K562 (cell line): ENCODE data around the gene ERN1. TPM values are rescaled to one million over a fixed set of nuclear protein-coding genes. Genes with fewer than 3 reads are reported as not detected.

Source experiments
- ATAC-seq: fragments of 200-7000 bp; cut with Tn5 transposase; 3 replicates; pipeline ENCODE4 v1.9.1; 2020; ENCODE audit warnings: moderate library complexity
- BruUV-seq: library from RNA; stranded (reverse); fragments of 400-500 nt; replicated peaks from 2 replicates; lab custom pipeline; 2021; lab: Mats Ljungman, UMichigan
- CTCF ChIA-PET: fragments of 300-600 bp; formaldehyde crosslinking; extraction: SDS; loops from one replicate; lab custom pipeline; 2021; ENCODE audit warnings: low intra/inter-chr PET ratio; lab: Yijun Ruan, JAX
- POLR2A ChIA-PET: fragments of 300-600, 350-650 bp; sonication (Branson Sonifier 250); formaldehyde crosslinking; extraction: SDS; loops from one replicate; lab custom pipeline; 2021; ENCODE audit warnings: antibody characterized with exemption, inconsistent platforms; lab: Yijun Ruan, JAX
- DNase-seq, 4 experiments: peaks; one replicate each; pipeline versions ENCODE4 v3.0.0 to v3.0.0-alpha.2; 2011 to 2018; ENCODE audit warnings: low spot score in 3 of 4, mixed read lengths in 3 of 4; ENCODE audit errors: extremely low read depth in 1 of 4
- FAIRE-seq: peaks from 2 replicates; lab custom pipeline; 2011; peaks lifted over from hg19 to GRCh38; lab: Jason Lieb, UNC
- H2AFZ ChIP-seq: 2 replicates; pipeline ENCODE4 v1.6.0; 2011; ENCODE audit warnings: low read depth, low read length, control low read depth, inconsistent platforms
- H3K27ac ChIP-seq: fragments of 200-600 bp; 3 replicates; pipeline ENCODE4 v1.8.0; 2011; ENCODE audit warnings: low read depth, mild to moderate bottlenecking, control low read depth, inconsistent platforms, low read length, moderate library complexity, mixed read lengths; ENCODE audit errors: extremely low read depth
- H3K27me3 ChIP-seq, 2 experiments: fragments of 300-600 bp in 1 of 2; 2 replicates in 1 of 2; 3 replicates in 1 of 2; pipeline versions ENCODE4 v1.6.0 to v1.8.0; 2011; ENCODE audit warnings: inconsistent platforms in 2 of 2, low read length in 2 of 2, mild to moderate bottlenecking in 1 of 2, mixed read lengths in 1 of 2, moderate library complexity in 1 of 2; ENCODE audit not compliant: control insufficient read depth in 2 of 2, insufficient read depth in 2 of 2
- H3K36me3 ChIP-seq: fragments of 300-600 bp; 3 replicates; pipeline ENCODE4 v1.8.0; 2011; ENCODE audit warnings: mild to moderate bottlenecking, low read length, inconsistent platforms; ENCODE audit not compliant: control insufficient read depth, insufficient read depth
- H3K4me1 ChIP-seq, 2 experiments: fragments of 200-600 bp in 1 of 2; replicated peaks in 1 of 2; 2 replicates in 1 of 2; 3 replicates in 1 of 2; pipeline versions ENCODE4 v1.5.1 to v1.8.0; 2011; ENCODE audit warnings: inconsistent platforms in 2 of 2, low read length in 2 of 2, mild to moderate bottlenecking in 1 of 2, mixed read lengths in 1 of 2, moderate library complexity in 1 of 2; ENCODE audit not compliant: control insufficient read depth in 2 of 2, insufficient read depth in 2 of 2
- H3K4me2 ChIP-seq: 2 replicates; pipeline ENCODE4 v1.6.1; 2011; ENCODE audit warnings: low read length, control low read depth, inconsistent platforms, mixed read lengths; ENCODE audit not compliant: insufficient read depth
- H3K4me3 ChIP-seq: fragments of 200-600 bp; sonication (generic), shearing (Covaris generic); 2 replicates; pipeline ENCODE4 v1.5.1; 2016; ENCODE audit warnings: control low read depth, inconsistent platforms
- H3K79me2 ChIP-seq: fragments of 200-600 bp; 3 replicates; pipeline ENCODE4 v1.8.0; 2011; ENCODE audit warnings: low read length, inconsistent platforms; ENCODE audit not compliant: control insufficient read depth, insufficient read depth
- H3K9ac ChIP-seq, 2 experiments: 2 replicates each; pipeline versions ENCODE4 v1.6.0 to v1.6.1; 2011; ENCODE audit warnings: low read depth in 2 of 2, low read length in 2 of 2, control low read depth in 1 of 2, inconsistent platforms in 1 of 2, mild to moderate bottlenecking in 1 of 2, mixed read lengths in 1 of 2; ENCODE audit not compliant: insufficient read depth in 1 of 2
- H3K9me1 ChIP-seq: one replicate; pipeline ENCODE4 v1.6.0; 2011; ENCODE audit warnings: inconsistent platforms, mild to moderate bottlenecking, low read length, moderate library complexity; ENCODE audit not compliant: control insufficient read depth, insufficient read depth
- H3K9me3 ChIP-seq: replicated peaks from 2 replicates; pipeline ENCODE4 v1.5.1; 2011; ENCODE audit warnings: low read depth, low read length, inconsistent platforms; ENCODE audit not compliant: control insufficient read depth, insufficient read depth
- H4K20me1 ChIP-seq: replicated peaks from 2 replicates; pipeline ENCODE4 v1.6.1; 2011; ENCODE audit warnings: low read length, inconsistent platforms, mixed read lengths; ENCODE audit not compliant: control insufficient read depth, insufficient read depth
- BCOR ChIP-seq: fragments of 450-650 bp; IDR thresholded peaks from 2 replicates; pipeline ENCODE4 v1.6.1; 2016
- BRCA1 ChIP-seq, 2 experiments: fragments of 450-650 bp in 1 of 2; sonication (generic) in 1 of 2; formaldehyde crosslinking in 1 of 2; IDR thresholded peaks; 2 replicates each; pipeline versions ENCODE4 v1.5.0 to v1.6.1; 2017 to 2020; ENCODE audit warnings: mild to moderate bottlenecking in 1 of 2, missing genetic modification reagents in 1 of 2
- EGR1 ChIP-seq: fragments of 450-650 bp; conservative IDR thresholded peaks from 2 replicates; pipeline ENCODE4 v1.6.1; 2017; ENCODE audit warnings: mild to moderate bottlenecking
- GATAD2A ChIP-seq: fragments of 450-650 bp; IDR thresholded peaks from 2 replicates; pipeline ENCODE4 v1.6.1; 2017
- HDAC1 ChIP-seq, 2 experiments: fragments of 450-650 bp; IDR thresholded peaks; 2 replicates each; pipeline ENCODE4 v1.6.1; 2016 to 2017; ENCODE audit warnings: inconsistent platforms in 1 of 2, mild to moderate bottlenecking in 1 of 2, moderate library complexity in 1 of 2
- KDM4B ChIP-seq, 2 experiments: fragments of 450-650 bp in 1 of 2; sonication (generic) in 1 of 2; IDR thresholded peaks; 2 replicates each; pipeline ENCODE4 v1.6.1; 2016 to 2017; ENCODE audit warnings: borderline replicate concordance in 2 of 2, antibody characterized with exemption in 1 of 2, low read depth in 1 of 2, mild to moderate bottlenecking in 1 of 2
- POLR2G ChIP-seq: fragments of 200-400 bp; formaldehyde crosslinking; IDR thresholded peaks from 2 replicates; pipeline ENCODE4 v1.6.1; 2017; ENCODE audit warnings: low read depth, mild to moderate bottlenecking, antibody characterized with exemption, low read length, moderate library complexity
- SMAD3 ChIP-seq: fragments of 450-650 bp; formaldehyde crosslinking; conservative IDR thresholded peaks from 2 replicates; pipeline ENCODE4 v1.4.0; 2020; ENCODE audit warnings: mild to moderate bottlenecking
- XRCC5 ChIP-seq: fragments of 200-400 bp; formaldehyde crosslinking; IDR thresholded peaks from 2 replicates; pipeline ENCODE4 v1.6.1; 2017; ENCODE audit warnings: low read depth, mild to moderate bottlenecking, low read length
- ZBTB1 ChIP-seq: sonication (generic); formaldehyde crosslinking; IDR thresholded peaks from 2 replicates; pipeline ENCODE4 v1.8.1; 2023; ENCODE audit warnings: missing genetic modification reagents, low read depth, mild to moderate bottlenecking, borderline replicate concordance
- ZNF24 ChIP-seq: fragments of 450-650 bp; IDR thresholded peaks from 2 replicates; pipeline ENCODE4 v1.6.1; 2016
- WGBS: fragments of 100-300 bp; shearing (Covaris generic); methylation state at CpG from one replicate; pipeline ENCODE4 v1.1.6; 2016; ENCODE audit warnings: low coverage, mixed read lengths; ENCODE audit not compliant: insufficient coverage; ENCODE audit errors: missing lambda C conversion rate; 5-methylcytosine and 5-hydroxymethylcytosine counted together
- in situ Hi-C: fragments of 300-500 bp; cut with MboI; formaldehyde crosslinking; loops from 4 replicates; pipeline ENCODE4 v1.15.0; 2018; ENCODE audit warnings: inconsistent platforms, mixed read lengths
- intact Hi-C: fragments of 100-400 bp; cut with micrococcal nuclease; formaldehyde crosslinking; loops from 2 replicates; pipeline ENCODE4 v1.14.2; 2022
- polyA plus RNA-seq, 8 experiments: library from polyadenylated mRNA; depleted of rRNA in 4 of 8; stranded (reverse) in 5 of 8; unstranded in 3 of 8; fragments of >200 nt; fragmentation: Nextera tagmentation in 2 of 8; fragmentation: Illumina TruSeq in 1 of 8; extraction: Ambion mirVana in 2 of 8; extraction: Trizol in 1 of 8; gene quantifications; 2 replicates each; pipeline versions ENCODE4 v1.2.1 to v1.2.3, GENCODE V29; 2011 to 2014; ENCODE audit warnings: inconsistent platforms in 1 of 8, missing spikeins in 1 of 8
- total RNA-seq, 7 experiments: library from RNA; depleted of rRNA in 6 of 7; stranded (reverse); fragments of >200 nt in 6 of 7; fragmentation: Illumina TruSeq in 2 of 7; extraction: Trizol in 2 of 7; gene quantifications; 2 replicates each; pipeline versions ENCODE4 v1.2.1 to v1.2.3, GENCODE V29; 2011 to 2021; ENCODE audit warnings: low replicate concordance in 1 of 7
- TF ChIP-seq, protein P1 (sequence below): fragments of 450-650 bp; formaldehyde crosslinking; IDR thresholded peaks from 2 replicates; pipeline ENCODE4 v1.4.0; 2022; ENCODE audit warnings: missing genetic modification characterization

Gene ERN1
- total and polyA plus RNA-seq, 9 of the 15 experiments (the other 6 are each of a cell fraction or from before 2014, with no cell fraction given), result 2.1 to 22.5 (median 7.3) TPM

- TF ChIP-seq GATAD2A (no peak), SMAD3 (CRISPR knock-in tag) (no peak), XRCC5 (no peak), KDM4B (IDR thresholded peaks at IDR 0.05; ENCODE audit: borderline replicate concordance in 2 of 2, low read depth in 1 of 2) (peak in 1 of 2 experiments; percentile 73; a peak in 1 of 4 replicates), HDAC1 (IDR thresholded peaks at IDR 0.05) (peak in 1 of 2 experiments; percentile 53; a peak in 1 of 4 replicates), BCOR (peak; percentile 63)
Measured at GRCh38 chr17:63999680-64000531, 130.0 kb downstream of the ERN1 start (continued).

DNA sequence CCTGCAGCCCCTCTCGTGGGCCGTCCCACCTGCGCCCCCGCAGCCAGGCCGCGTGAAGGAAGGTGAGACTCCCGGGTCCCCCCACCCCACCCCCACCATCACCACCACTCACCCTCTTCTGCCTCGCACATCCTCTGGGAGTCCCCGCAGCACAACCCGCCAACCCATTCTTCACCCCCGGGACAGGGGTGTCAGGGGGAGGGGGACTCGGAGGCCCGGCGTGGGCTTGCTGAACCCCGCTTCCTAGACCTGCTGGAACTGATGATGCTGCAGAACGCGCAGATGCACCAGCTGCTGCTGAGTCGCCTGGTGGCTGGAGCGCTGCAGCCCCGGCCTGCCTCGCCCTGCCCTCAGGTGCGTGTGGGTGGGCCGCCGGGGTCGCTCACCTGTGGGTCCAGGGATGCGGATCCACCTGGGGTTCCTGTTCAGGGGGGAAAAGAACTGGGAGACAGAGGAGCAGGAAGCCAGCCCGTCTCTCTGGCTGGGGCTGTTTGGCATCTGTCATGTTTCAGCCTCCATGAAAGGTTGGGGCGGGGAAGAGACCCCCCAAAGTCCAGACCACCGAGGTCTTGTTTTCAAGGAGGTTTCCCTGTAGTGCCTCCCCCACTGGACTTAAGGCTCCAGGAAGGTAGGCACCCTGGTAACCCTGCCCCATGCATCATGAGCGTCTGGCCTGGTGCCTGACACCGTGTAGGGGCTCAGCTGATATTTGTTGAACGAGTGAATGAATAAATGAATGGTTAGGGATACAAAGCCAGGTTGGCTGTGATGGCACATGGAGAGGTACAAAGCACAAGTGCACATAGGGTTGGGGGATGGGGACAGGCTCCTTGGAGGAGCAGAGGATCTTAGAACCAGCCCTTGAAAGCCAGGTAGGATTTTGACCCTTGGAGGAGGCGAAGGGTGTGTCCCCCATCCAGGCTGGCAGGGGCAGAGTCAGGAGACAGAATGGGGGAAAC is 130.9 kb downstream of the ERN1 start:
- Histone ChIP-seq H3K4me2 (peak overlapping the region; percentile 89; the same call in 1 of the 2 replicates), H3K9ac (peak overlapping the region in 1 of 2 experiments; percentile 92; a peak in 2 of 4 replicates), H4K20me1 (no peaks in the 10 kb centered on the region), H3K9me3 (no peaks in the 10 kb centered on the region), H3K27ac (no peak overlapping the region), H2AFZ (peak overlapping the region; percentile 99; the same call in 1 of the 2 replicates), H3K4me1 (peaks cover 5 to 54% of the 10 kb centered on the region in 2 experiments), H3K27me3 (no peaks in the 10 kb centered on the region; a peak in 1 of 5 replicates), H3K36me3 (peaks cover 16% of the 10 kb centered on the region; the same call in 2 of the 3 replicates), H3K9me1 (no peaks in the 10 kb centered on the region), H3K79me2 (no peaks in the 10 kb centered on the region), H3K4me3 (peak overlapping the region; percentile 52)
- FAIRE-seq, result peak; percentile 48
- no TSS peak for BruUV-seq
- in situ Hi-C loops (no loop called here), intact Hi-C loops (no loop called here)
- ATAC-seq, result no peak
- peak in 2 of 4 experiments; percentile 2 to 20 for DNase-seq
- 34% methylated on average over 19 of the region's 33 CpGs for WGBS
- CTCF ChIA-PET, result no interaction called here
- TF ChIP-seq ZNF24, result peak; percentile 58; the same call in 1 of the 2 replicates
- peak; percentile 43 for TF ChIP-seq POLR2G
- TF ChIP-seq, protein P1, sequence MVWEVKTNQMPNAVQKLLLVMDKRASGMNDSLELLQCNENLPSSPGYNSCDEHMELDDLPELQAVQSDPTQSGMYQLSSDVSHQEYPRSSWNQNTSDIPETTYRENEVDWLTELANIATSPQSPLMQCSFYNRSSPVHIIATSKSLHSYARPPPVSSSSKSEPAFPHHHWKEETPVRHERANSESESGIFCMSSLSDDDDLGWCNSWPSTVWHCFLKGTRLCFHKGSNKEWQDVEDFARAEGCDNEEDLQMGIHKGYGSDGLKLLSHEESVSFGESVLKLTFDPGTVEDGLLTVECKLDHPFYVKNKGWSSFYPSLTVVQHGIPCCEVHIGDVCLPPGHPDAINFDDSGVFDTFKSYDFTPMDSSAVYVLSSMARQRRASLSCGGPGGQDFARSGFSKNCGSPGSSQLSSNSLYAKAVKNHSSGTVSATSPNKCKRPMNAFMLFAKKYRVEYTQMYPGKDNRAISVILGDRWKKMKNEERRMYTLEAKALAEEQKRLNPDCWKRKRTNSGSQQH (CRISPR knock-in tag), result 0 out of 2 replicates have a peak, but pooled peaks have one; percentile 15
- TF ChIP-seq ZBTB1 (CRISPR knock-in tag), result 0 out of 2 replicates have a peak, but pooled peaks have one; percentile 3
- peak; percentile 33 for TF ChIP-seq EGR1
- no peak for TF ChIP-seq BRCA1 (IDR thresholded peaks at IDR 0.05)
- no peak for TF ChIP-seq BRCA1 (CRISPR knock-in tag; IDR thresholded peaks at IDR 0.05)
- POLR2A ChIA-PET, result interaction anchor here (1.2 kb wide), 1 partner anchor 9 kb away, joined by 5 read pairs; no protein-coding TSS in a partner anchor
